OCI-LY1 (cell line): ENCODE measurements around the gene MAVS.

Source experiments
- EZH2 ChIP-seq: fragments of 200-600 bp; sonication (generic), shearing (Covaris generic); IDR thresholded peaks from 2 replicates; pipeline ENCODE4 v1.8.0; 2017; ENCODE audit warnings: borderline replicate concordance, mixed run types, mild to moderate bottlenecking, antibody characterized with exemption, low read length, moderate library complexity, mixed read lengths
- TF ChIP-seq, protein P1 (sequence below): fragments of 200-600 bp; sonication (generic), shearing (Covaris generic); IDR thresholded peaks from 2 replicates; pipeline ENCODE4 v1.5.1; 2017; ENCODE audit warnings: mild to moderate bottlenecking, antibody characterized with exemption, low read length, moderate library complexity, mixed read lengths

DNA sequence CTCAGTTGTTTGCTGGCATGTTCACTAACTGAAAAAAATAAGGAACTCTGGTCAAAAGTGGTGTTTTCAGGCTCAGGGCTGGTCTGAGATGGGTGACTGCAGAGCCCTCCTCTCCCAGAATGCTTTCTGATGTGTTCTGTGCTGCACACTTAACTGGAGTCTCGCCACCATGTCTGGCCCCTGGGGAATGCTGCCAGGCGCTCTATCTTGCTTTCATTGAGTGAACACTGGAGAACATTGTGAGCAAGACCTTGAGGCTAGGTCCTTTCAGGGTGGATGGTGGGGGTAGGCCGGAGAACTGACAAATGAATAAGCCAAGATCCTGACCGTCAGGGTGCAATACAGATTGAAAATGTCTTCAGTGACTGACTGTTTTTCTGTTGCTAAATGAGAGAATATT, 62.0 kb downstream of the MAVS start:
- TF ChIP-seq, protein P1, sequence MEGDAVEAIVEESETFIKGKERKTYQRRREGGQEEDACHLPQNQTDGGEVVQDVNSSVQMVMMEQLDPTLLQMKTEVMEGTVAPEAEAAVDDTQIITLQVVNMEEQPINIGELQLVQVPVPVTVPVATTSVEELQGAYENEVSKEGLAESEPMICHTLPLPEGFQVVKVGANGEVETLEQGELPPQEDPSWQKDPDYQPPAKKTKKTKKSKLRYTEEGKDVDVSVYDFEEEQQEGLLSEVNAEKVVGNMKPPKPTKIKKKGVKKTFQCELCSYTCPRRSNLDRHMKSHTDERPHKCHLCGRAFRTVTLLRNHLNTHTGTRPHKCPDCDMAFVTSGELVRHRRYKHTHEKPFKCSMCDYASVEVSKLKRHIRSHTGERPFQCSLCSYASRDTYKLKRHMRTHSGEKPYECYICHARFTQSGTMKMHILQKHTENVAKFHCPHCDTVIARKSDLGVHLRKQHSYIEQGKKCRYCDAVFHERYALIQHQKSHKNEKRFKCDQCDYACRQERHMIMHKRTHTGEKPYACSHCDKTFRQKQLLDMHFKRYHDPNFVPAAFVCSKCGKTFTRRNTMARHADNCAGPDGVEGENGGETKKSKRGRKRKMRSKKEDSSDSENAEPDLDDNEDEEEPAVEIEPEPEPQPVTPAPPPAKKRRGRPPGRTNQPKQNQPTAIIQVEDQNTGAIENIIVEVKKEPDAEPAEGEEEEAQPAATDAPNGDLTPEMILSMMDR = no peak
- no peak for TF ChIP-seq EZH2
